CD4-positive, CD25-positive, alpha-beta regulatory T cell (primary cell): Measurements from ENCODE around the gene C10orf120. TPM values are rescaled to one million over a fixed set of nuclear protein-coding genes. Genes with fewer than 3 reads are reported as not detected.

Source experiments
- ATAC-seq, 2 donors: fragments of 150-1000 bp; cut with Tn5 transposase; one replicate each; pipeline ENCODE4 v1.10.0; 2021; ENCODE audit warnings: low read depth in 2 of 2, moderate number of reproducible peaks in 2 of 2, moderate library complexity in 1 of 2
- DNase-seq, 3 donors: peaks; one replicate each; pipeline versions ENCODE4 v3.0.0 to v3.0.0-alpha.2; 2012 to 2022; ENCODE audit warnings: mixed read lengths in 1 of 3
- H3K27ac ChIP-seq: one replicate; pipeline ENCODE4 v1.7.0; 2013; ENCODE audit warnings: mild to moderate bottlenecking, low read length; ENCODE audit not compliant: insufficient read depth, poor library complexity, severe bottlenecking
- H3K27me3 ChIP-seq: one replicate; pipeline ENCODE4 v1.7.0; 2013; ENCODE audit warnings: low read length; ENCODE audit not compliant: control insufficient read depth, insufficient read depth
- H3K36me3 ChIP-seq: one replicate; pipeline ENCODE4 v1.7.0; 2013; ENCODE audit warnings: mild to moderate bottlenecking, low read length, moderate library complexity; ENCODE audit not compliant: control insufficient read depth, insufficient read depth
- H3K4me1 ChIP-seq: 2 replicates; pipeline ENCODE4 v1.7.0; 2013; ENCODE audit warnings: mild to moderate bottlenecking, low read length; ENCODE audit not compliant: insufficient read depth, control insufficient read depth, poor library complexity, severe bottlenecking
- H3K4me3 ChIP-seq: one replicate; pipeline ENCODE4 v1.7.0; 2013; ENCODE audit warnings: low read depth, mild to moderate bottlenecking, low read length, moderate library complexity
- H3K9me3 ChIP-seq, 2 experiments: 1 replicate in 1 of 2; 2 replicates in 1 of 2; pipeline ENCODE4 v1.7.0; 2013; ENCODE audit warnings: low read length in 2 of 2, mild to moderate bottlenecking in 1 of 2, moderate library complexity in 1 of 2; ENCODE audit not compliant: control insufficient read depth in 2 of 2
- H3K27ac Mint-ChIP-seq, 3 donors: one replicate each; pipeline ENCODE4 v1.8.0; 2020 to 2022; ENCODE audit warnings: mild to moderate bottlenecking in 3 of 3, mixed read lengths in 3 of 3, moderate library complexity in 2 of 3
- H3K27me3 Mint-ChIP-seq: one replicate; pipeline ENCODE4 v1.8.0; 2022; ENCODE audit warnings: mild to moderate bottlenecking, mixed read lengths
- H3K36me3 Mint-ChIP-seq: one replicate; pipeline ENCODE4 v1.8.0; 2020; ENCODE audit warnings: mixed read lengths
- H3K4me1 Mint-ChIP-seq, 4 donors: one replicate each; pipeline ENCODE4 v1.8.0; 2020 to 2022; ENCODE audit warnings: mixed read lengths in 4 of 4, mild to moderate bottlenecking in 1 of 4
- H3K4me3 Mint-ChIP-seq, 4 donors: one replicate each; pipeline ENCODE4 v1.8.0; 2020 to 2022; ENCODE audit warnings: mild to moderate bottlenecking in 4 of 4, mixed read lengths in 4 of 4, moderate library complexity in 3 of 4
- H3K9me3 Mint-ChIP-seq, 7 donors: one replicate each; pipeline ENCODE4 v1.8.0; 2020 to 2022; ENCODE audit warnings: mixed read lengths in 7 of 7, mild to moderate bottlenecking in 3 of 7, moderate library complexity in 2 of 7
- polyA plus RNA-seq, 4 donors: library from polyadenylated mRNA; unstranded; fragments of 300-500 nt; fragmentation: Illumina TruSeq; gene quantifications; one replicate each; pipeline ENCODE4 v1.2.3, GENCODE V29; 2021
- total RNA-seq: library from RNA; stranded (reverse); gene quantifications from one replicate; pipeline ENCODE4 v1.2.3, GENCODE V29; 2022

The C10orf120 gene
- total RNA-seq (not detected), polyA plus RNA-seq (not detected)

- no peaks in the 10 kb centered on the region for H3K4me1 Mint-ChIP-seq
- H3K27ac Mint-ChIP-seq, result no peak within 1 kb of the TSS
- ATAC-seq (no peak), DNase-seq (no peak)
- peaks cover 10% of the 10 kb centered on the region for H3K27me3 Mint-ChIP-seq
- Histone ChIP-seq H3K4me1 (no peaks in the 10 kb centered on the region), H3K9me3 (no peaks in the 10 kb centered on the region), H3K27ac (no peak within 1 kb of the TSS), H3K4me3 (no peak within 1 kb of the TSS), H3K36me3 (no peaks in the 10 kb centered on the region), H3K27me3 (no peaks in the 10 kb centered on the region)
- H3K36me3 Mint-ChIP-seq, result no peaks in the 10 kb centered on the region
- H3K4me3 Mint-ChIP-seq, result no peak within 1 kb of the TSS
- no peaks in the 10 kb centered on the region for H3K9me3 Mint-ChIP-seq
Measured at GRCh38 chr10:122699796-122700455, at the start of gene C10orf120. TSS of gene C10orf120 (minus strand) at chr10:122699846. CDS start at chr10:122699790, 56 bp downstream.

- peaks cover 20% of the 10 kb centered on the region for H3K27me3 Mint-ChIP-seq
- H3K9me3 Mint-ChIP-seq, result no peaks in the 10 kb centered on the region
- H3K36me3 Mint-ChIP-seq, result no peaks in the 10 kb centered on the region
- no peak overlapping the region for H3K27ac Mint-ChIP-seq
- Histone ChIP-seq H3K36me3 (no peaks in the 10 kb centered on the region), H3K4me3 (no peak overlapping the region), H3K4me1 (no peaks in the 10 kb centered on the region), H3K9me3 (no peaks in the 10 kb centered on the region), H3K27ac (no peak overlapping the region), H3K27me3 (no peaks in the 10 kb centered on the region)
- no peak for DNase-seq
- no peaks in the 10 kb centered on the region for H3K4me1 Mint-ChIP-seq
- H3K4me3 Mint-ChIP-seq, result no peak overlapping the region
- ATAC-seq, result no peak
Measured at GRCh38 chr10:122748496-122748895, 48.9 kb upstream of the C10orf120 start.

GRCh38 chr10:122746408-122746807, 46.8 kb upstream of the C10orf120 start:
- no peaks in the 10 kb centered on the region for H3K9me3 Mint-ChIP-seq
- ATAC-seq, result no peak
- no peaks in the 10 kb centered on the region for H3K4me1 ChIP-seq

GRCh38 chr10:122744257-122744656, 44.6 kb upstream of the C10orf120 start:
- Histone ChIP-seq H3K27ac (no peak overlapping the region), H3K9me3 (no peaks in the 10 kb centered on the region), H3K36me3 (no peaks in the 10 kb centered on the region), H3K27me3 (no peaks in the 10 kb centered on the region), H3K4me3 (no peak overlapping the region), H3K4me1 (no peaks in the 10 kb centered on the region)
- no peak overlapping the region for H3K4me3 Mint-ChIP-seq
- peaks cover 16% of the 10 kb centered on the region for H3K27me3 Mint-ChIP-seq
- H3K27ac Mint-ChIP-seq, result no peak overlapping the region
- H3K36me3 Mint-ChIP-seq, result no peaks in the 10 kb centered on the region
- no peak for DNase-seq
- H3K9me3 Mint-ChIP-seq, result no peaks in the 10 kb centered on the region
- no peak for ATAC-seq
- H3K4me1 Mint-ChIP-seq, result no peaks in the 10 kb centered on the region

More at GRCh38 chr10:122746408-122746807, 46.8 kb upstream of the C10orf120 start:
- Histone ChIP-seq H3K4me3 (no peak overlapping the region), H3K27me3 (no peaks in the 10 kb centered on the region), H3K27ac (no peak overlapping the region), H3K9me3 (no peaks in the 10 kb centered on the region), H3K36me3 (no peaks in the 10 kb centered on the region)
- Mint-ChIP-seq H3K27ac (no peak overlapping the region), H3K36me3 (no peaks in the 10 kb centered on the region), H3K4me1 (no peaks in the 10 kb centered on the region), H3K27me3 (peaks cover 16% of the 10 kb centered on the region), H3K4me3 (no peak overlapping the region)
- DNase-seq, result no peak

GRCh38 chr10:122740640-122741039, 41.0 kb upstream of the C10orf120 start:
- H3K36me3 Mint-ChIP-seq, result no peaks in the 10 kb centered on the region
- peaks cover 8% of the 10 kb centered on the region for H3K27me3 Mint-ChIP-seq
- no peaks in the 10 kb centered on the region for H3K9me3 ChIP-seq
- no peaks in the 10 kb centered on the region for H3K4me1 Mint-ChIP-seq
- H3K4me3 ChIP-seq, result no peak overlapping the region
- H3K4me3 Mint-ChIP-seq, result no peak overlapping the region
- H3K4me1 ChIP-seq, result no peaks in the 10 kb centered on the region
- H3K27ac ChIP-seq, result no peak overlapping the region
- no peak for DNase-seq
- H3K27me3 ChIP-seq, result no peaks in the 10 kb centered on the region
- no peak for ATAC-seq
- no peak overlapping the region for H3K27ac Mint-ChIP-seq
- H3K36me3 ChIP-seq, result no peaks in the 10 kb centered on the region
- H3K9me3 Mint-ChIP-seq, result peaks cover 0 to 2% (median 0%) of the 10 kb centered on the region in 7 donors

GRCh38 chr10:122738031-122738430, 38.4 kb upstream of the C10orf120 start:
- Histone ChIP-seq H3K9me3 (no peaks in the 10 kb centered on the region), H3K27me3 (no peaks in the 10 kb centered on the region), H3K27ac (no peak overlapping the region), H3K4me3 (no peak overlapping the region), H3K36me3 (no peaks in the 10 kb centered on the region), H3K4me1 (no peaks in the 10 kb centered on the region)
- Mint-ChIP-seq H3K9me3 (peaks cover 0 to 7% (median 0%) of the 10 kb centered on the region in 7 donors), H3K27ac (no peak overlapping the region), H3K4me1 (no peaks in the 10 kb centered on the region), H3K4me3 (no peak overlapping the region), H3K27me3 (no peaks in the 10 kb centered on the region), H3K36me3 (no peaks in the 10 kb centered on the region)
- ATAC-seq, result no peak
- no peak for DNase-seq

- Histone ChIP-seq H3K9me3 (no peaks in the 10 kb centered on the region), H3K4me1 (no peaks in the 10 kb centered on the region), H3K36me3 (no peaks in the 10 kb centered on the region), H3K4me3 (no peak overlapping the region), H3K27me3 (peaks cover 2% of the 10 kb centered on the region), H3K27ac (no peak overlapping the region)
- no peak for DNase-seq
- no peak for ATAC-seq
- Mint-ChIP-seq H3K36me3 (no peaks in the 10 kb centered on the region), H3K27me3 (no peaks in the 10 kb centered on the region), H3K9me3 (peaks cover 0 to 7% (median 0%) of the 10 kb centered on the region in 7 donors), H3K4me1 (no peaks in the 10 kb centered on the region), H3K4me3 (no peak overlapping the region), H3K27ac (no peak overlapping the region)
Measured at GRCh38 chr10:122733931-122734665, 34.5 kb upstream of the C10orf120 start.

- H3K36me3 ChIP-seq, result no peaks in the 10 kb centered on the region
- H3K27me3 ChIP-seq, result peaks cover 2% of the 10 kb centered on the region
- Mint-ChIP-seq H3K4me3 (no peak overlapping the region), H3K36me3 (no peaks in the 10 kb centered on the region), H3K4me1 (no peaks in the 10 kb centered on the region), H3K9me3 (peaks cover 0 to 6% (median 0%) of the 10 kb centered on the region in 7 donors), H3K27ac (no peak overlapping the region), H3K27me3 (no peaks in the 10 kb centered on the region)
- no peak for ATAC-seq
- H3K27ac ChIP-seq, result no peak overlapping the region
- DNase-seq, result no peak
- H3K4me1 ChIP-seq, result no peaks in the 10 kb centered on the region
- no peaks in the 10 kb centered on the region for H3K9me3 ChIP-seq
- H3K4me3 ChIP-seq, result no peak overlapping the region
Measured at GRCh38 chr10:122733443-122733842, 33.8 kb upstream of the C10orf120 start.
